HG03175 (cell line): ENCODE measurements around the gene KIF3C.
"Not testable (repeated sequence)": the region's sequence is repeated elsewhere in the genome, so short reads cannot be mapped to it uniquely, and the experiment has no call there.

Source experiments
- ATAC-seq: cut with Tn5 transposase; IDR thresholded peaks from one replicate; pipeline ENCODE4 v1.9.1; 2021; ENCODE audit warnings: mild to moderate bottlenecking, moderate library complexity; ENCODE audit not compliant: unreplicated experiment

KIF3C gene

DNA sequence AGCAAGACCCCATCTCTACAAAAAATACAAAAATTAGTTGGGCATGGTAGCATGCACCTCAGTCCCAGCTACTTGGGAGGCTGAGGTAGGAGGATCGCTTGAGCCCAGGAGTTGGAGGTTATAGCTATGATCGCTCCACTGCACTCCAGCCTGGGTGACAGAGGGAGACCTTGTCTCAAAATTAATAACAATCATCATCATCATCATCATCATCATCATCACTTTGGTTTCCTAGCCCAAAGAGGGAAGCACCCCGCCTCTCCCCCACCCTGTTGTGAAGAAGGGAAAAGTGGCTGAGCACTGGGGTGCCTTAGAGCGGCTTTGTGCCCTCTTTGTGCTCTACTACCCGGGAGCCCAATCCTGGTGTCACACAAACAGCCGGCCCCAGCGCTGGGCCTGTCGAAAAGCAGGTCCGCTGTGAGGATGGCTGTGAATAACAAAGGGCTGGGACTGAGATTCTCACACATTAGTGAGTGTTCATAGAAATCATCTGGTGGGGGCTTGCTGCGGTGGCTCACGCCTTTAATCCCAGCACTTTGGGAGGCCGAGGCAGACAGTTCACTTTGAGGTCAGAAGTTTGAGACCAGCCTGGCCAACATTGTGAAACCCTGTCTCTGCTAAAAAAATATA, 61.4 kb downstream of the KIF3C start:
- no peak for ATAC-seq

DNA sequence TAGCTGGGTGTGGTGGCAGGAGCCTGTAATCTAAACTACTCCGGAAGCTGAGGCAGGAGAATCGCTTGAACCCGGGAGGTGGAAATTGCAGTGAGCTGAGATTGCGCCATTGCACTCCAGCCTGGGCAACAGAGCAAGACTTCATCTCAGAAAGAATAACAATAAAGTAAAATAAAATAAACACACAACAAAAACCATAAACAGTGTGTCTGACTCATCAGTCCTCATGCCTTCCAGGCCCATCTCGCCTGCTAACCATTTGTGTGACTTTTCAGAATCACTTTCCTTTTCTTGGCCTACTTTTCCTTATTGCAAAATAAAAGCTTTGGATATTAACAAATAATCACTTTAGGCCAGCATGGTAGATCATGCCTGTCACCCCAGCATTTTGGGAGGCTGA, 62.0 kb downstream of the KIF3C start:
- no peak for ATAC-seq

DNA sequence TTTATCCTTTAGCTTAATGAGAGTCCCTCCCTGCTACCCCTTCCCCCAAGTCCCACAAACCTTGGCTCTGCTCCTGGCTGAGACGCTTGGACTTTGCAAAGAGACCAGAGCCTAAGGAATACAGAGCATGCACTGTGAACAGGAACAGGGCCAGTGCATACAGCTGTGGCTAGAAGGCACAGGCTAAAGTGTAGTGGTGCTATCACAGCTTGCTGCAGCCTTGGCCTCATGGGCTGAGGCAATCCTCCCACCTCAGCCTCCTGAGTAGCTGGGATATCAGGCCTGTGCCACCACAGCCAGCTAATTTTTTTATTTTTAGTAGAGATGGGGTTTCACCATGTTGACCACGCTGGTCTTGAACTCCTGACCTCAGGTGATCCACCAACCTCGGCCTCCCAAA, 64.5 kb downstream of the KIF3C start:
- no peak for ATAC-seq

DNA sequence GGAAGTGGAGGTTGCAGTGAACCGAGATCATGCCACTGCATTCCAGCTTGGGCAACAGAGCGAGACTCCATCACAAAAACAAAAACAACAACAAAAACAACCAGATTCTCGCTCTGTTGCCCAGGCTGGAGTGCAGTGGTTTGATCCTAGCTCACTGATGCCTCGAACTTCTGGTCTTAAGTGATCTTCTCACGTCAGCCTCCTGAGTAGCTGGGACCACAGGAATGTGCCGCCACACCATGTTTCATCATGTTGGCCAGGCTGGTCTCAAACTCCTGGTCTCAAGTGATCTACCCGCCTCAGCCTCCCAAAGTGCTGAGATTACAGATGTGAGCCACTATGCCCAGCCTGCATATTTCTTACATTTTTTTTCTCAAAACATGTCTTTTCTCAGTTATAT, 64.9 kb downstream of the KIF3C start:
- ATAC-seq = not testable (repeated sequence)

DNA sequence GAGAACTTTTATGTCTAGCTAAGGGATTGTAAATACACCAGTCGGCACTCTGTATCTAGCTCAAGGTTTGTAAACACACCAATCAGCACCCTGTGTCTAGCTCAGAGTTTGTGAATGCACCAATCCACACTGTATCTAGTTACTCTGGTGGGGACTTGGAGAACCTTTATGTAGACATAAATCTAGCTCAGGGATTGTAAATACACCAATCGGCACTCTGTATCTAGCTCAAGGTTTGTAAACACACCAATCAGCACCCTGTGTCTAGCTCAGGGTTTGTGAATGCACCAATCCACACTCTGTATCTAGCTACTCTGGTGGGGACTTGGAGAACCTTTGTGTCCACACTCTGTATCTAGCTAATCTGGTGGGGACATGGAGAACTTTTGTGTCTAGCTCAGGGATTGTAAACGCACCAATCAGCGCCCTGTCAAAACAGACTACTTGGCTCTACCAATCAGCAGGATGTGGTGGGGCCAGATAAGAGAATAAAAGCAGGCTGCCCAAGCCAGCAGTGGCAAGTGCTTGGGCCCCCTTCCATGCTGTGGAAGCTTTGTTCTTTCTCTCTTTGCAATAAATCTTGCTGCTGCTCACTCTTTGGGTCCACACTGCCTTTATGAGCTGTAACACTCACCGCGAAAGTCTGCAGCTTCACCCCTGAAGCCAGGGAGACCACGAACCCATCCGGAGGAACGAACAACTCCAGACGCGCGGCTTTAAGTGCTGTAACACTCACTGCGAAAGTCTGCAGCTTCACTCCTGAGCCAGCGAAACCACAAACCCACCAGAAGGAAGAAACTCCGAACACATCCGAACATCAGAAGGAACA, 66.1 kb downstream of the KIF3C start:
- not testable (repeated sequence) for ATAC-seq

DNA sequence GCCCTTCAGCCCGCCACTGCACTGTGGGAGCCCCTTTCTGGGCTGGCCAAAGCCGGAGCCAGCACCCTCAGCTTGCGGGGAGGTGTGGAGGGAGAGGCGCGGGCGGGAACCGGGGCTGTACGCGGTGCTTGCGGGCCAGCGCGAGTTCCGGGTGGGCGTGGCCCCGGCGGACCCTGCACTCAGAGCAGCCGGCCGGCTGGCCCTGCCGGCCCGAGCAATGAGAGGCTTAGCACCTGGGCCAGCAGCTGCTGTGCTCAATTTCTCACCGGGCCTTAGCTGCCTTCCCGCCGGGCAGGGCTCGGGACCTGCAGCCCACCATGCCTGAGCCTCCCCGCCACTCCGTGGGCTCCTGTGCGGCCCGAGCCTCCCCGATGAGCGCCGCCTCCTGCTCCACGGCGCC, 66.9 kb downstream of the KIF3C start:
- not testable (repeated sequence) for ATAC-seq

DNA sequence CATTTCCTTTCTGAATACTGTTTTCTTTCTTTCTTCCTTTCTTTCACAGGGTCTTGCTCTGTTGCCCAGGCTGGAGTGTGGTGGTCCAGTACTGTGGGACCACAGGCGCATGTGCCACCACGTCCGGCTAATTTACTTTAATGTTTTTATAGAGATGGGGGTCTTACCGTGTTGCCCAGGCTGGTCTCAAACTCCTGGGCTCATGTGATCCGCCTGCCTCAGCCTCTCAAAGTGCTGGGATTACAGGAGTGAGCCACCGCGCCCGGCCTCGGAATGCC, 68.7 kb downstream of the KIF3C start:
- not testable (repeated sequence) for ATAC-seq

DNA sequence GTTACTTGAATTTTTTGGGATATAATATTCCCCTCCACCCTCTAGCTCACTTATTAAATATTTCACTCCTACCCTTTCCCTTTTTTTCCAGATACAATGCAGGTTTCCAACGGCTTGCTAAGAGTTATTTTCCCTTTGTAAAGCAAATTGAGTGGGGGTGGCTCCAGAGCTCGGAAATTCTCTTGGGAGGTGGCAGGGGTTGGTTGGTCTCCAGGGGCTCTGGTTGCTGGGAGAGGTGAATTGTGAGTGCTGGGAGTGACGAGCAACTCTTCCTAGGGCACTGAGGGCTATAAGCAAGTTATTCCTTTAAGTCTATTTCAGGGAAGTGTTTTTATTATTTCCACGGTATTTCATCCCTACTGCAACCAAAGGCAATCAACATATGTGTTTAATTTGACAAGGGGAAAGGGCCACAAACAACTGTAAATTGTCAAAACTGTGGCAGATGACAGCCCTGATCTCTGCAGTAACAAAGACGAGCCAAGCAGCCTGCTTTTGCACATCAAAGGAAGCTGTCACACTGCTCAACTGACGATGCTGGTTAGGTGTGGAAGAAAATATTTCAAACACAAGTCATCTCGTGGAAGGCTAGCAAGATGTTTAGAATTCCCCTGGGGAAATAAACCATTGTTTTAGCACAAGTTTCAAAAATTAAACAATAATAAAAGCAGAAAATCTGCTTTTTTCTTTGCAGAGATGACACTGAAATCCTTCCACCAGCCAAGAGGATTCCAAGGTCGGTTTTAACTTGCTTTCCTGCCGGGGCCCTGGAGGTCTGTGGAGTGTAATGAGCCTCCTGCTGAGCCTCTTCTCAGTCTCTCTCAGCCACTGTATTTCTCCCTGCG, 69.2 kb downstream of the KIF3C start:
- no peak for ATAC-seq

DNA sequence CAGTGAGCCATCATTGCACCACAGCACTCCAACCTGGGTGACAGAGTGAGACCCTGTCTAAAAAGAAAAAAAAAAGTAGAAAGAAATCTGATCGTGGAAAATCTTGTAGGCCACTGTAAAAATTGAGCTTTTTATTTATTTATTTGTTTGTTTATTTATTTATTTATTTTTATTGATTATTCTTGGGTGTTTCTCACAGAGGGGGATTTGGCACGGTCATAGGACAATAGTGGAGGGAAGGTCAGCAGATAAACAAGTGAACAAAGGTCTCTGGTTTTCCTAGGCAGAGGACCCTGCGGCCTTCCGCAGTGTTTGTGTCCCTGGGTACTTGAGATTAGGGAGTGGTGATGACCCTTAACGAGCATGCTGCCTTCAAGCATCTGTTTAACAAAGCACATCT, 72.7 kb downstream of the KIF3C start:
- not testable (repeated sequence) for ATAC-seq

DNA sequence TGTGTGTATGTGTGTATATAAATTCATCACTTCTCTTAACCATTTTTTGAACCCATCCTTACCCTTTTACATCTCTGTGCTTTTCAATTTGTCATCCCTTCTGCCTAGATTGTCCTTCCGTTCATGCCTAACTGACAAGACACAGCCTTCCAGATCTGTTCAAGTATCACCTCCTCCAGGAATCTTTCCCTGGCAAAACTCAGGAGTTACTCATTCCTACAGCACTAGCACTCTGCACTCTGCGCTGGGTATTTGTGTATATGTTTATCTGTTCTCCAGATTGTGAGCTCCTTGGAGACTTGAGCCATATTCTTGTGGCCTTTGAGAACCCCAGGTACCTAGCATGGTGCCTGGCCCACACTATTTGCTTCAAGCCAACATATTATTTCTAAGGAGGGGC, 77.2 kb downstream of the KIF3C start:
- no peak for ATAC-seq

DNA sequence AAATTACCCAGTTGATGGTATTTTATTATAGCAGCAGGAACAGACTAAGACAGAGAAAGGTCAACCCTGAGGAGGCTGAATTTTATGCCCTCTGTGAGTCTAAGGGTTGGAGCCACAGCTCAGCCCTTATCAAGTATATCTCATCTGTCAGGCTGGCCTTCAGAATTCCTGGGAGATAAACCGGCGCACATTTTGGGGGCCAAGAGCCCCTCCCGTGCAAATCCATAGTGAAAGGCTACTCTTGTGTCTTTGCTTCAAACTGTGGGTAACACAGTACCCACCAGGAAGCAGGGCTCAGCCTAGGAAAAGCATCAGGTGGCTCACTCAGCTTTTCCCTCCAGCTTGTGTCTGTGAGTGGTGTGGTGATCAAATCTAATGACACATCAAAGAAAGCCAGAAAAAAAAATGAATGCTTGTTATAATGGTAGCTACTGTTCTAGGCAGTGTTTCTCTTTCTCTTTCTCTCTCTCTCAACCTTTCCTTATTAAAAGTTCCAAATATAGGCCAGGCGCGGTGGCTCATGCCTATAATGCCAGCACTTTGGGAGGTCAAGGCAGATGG, 79.0 kb downstream of the KIF3C start:
- ATAC-seq = no peak

DNA sequence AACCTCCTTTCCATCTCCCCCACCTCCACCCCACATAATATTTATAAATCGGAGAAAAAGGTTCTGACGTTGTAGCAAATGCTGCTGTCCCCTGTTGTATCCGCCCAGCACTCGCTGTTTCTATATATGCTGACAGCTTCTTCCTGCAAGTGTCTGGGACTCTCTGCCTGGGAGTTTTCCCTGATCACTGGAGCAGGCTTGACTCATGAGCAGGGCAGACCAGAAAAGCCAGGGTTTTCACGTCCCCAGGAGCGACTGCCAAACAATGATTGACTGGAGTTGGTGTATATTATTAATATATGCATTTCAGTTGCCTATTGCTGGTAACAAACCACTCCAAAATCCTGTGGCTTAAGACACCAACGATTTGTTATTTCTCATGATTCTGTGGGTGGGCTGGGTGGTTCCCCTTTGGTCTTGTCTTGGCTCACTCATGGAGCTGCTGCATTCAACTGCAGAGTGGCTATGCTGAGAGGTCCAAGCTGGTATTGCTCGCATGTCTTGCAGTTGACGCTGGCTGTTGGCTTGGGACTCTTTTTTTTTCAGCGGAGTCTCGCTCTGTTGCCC, 82.8 kb downstream of the KIF3C start:
- ATAC-seq = no peak

DNA sequence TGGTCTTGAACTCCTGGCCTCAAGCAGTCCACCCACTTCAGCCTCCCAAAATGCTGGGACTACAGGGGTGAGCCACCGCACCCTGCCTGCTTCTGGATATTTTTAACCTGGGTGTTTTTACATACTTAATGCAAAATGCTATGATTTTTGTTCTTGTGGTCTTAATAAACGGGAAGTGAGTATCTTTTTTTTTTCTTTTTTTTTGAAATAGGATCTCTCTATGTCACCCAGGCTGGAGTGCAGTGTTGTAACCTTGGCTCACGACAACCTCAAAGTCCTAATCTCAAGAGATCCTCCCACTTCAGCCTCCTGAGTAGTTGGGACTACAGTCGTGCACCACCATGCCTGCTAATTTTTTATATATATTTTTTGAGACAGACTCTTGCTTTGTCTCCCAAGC, 84.8 kb downstream of the KIF3C start:
- no peak for ATAC-seq

DNA sequence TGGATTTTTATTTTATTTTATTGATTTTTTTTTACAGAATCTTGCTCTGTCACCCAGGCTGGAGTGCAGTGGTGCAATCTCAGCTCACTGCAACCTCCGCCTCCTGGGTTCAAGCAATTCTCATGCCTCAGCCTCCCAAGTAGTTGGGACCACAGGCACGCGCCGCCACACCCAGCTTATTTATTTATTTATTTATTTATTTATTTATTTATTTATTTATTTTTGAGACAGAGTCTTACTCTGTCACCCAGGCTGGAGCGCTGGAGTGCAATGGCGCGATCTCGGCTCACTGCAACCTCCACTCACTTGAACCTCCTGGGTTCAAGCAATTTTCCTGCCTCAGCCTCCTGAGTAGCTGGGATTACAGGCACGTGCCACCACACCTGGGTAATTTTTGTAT, 86.0 kb downstream of the KIF3C start:
- not testable (repeated sequence) for ATAC-seq

DNA sequence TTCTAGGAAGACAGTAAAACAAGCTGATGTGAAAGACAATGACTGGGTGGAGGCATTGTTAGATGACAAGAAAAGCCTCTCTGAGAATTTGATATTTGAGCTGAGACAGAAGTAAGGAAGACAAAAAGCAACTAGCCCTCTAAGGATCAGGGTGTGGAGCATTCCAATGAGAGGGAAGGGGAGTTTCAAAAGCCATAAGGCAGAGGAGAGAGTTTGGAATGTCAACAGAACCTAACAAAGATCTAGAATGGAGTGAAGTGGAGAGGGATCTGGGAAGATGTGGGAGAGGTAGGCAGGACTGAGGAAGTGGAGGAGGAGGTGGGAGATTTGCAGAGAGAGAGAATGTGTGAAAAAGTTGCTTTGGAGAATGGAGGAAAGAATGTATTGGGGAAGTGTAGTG, 86.7 kb downstream of the KIF3C start:
- no peak for ATAC-seq

DNA sequence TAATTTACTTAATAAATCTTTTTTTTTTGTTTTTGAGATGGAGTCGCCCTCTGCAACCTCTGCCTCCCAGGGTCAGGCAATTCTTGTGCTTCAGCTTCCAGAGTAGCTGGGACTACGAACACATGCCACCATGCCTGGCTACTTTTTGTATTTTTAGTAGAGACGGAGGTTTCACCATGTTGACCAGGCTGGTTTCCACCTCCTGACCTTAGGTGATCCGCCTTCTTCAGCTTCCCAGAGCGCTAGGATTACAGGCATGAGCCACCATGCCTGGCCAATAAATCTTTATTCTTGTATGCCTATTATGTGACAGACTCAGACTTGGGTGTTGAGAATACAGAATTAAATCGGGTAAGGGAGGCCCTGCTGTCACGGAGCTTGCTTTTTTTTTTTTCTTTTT, 87.3 kb downstream of the KIF3C start:
- no peak for ATAC-seq

DNA sequence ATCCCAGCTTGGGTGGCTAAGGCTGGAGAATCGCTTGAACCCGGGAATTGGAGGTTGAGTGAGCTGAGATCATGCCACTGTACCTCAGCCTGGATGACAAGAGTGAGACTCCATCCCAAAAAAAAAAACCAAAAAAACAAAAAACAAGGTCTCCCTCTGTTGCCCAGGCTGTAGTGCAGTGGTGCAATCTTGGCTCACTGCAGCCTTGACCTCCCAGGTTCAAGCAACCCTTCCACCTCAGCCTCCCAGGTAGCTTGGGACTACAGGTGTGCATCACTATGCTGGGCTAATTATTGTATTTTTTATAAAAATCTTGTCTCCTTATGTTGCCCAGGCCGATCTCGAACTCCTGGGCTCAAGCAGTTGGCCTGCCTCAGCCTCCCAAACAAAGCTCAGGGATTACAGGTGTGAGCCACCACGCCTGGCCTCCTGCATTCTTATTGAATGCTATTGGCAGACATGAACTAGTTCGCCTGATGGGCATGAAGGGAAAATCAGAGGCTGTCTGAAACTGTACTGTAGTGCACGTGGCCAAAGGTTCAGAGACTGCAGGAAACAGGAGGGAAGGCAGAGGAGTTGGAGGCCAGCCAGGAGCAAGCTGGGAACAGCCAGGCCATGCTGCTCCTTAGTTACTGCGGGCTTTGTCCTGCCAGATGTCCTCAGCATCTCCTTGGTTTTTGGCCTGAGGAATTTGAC, 88.0 kb downstream of the KIF3C start:
- no peak for ATAC-seq

DNA sequence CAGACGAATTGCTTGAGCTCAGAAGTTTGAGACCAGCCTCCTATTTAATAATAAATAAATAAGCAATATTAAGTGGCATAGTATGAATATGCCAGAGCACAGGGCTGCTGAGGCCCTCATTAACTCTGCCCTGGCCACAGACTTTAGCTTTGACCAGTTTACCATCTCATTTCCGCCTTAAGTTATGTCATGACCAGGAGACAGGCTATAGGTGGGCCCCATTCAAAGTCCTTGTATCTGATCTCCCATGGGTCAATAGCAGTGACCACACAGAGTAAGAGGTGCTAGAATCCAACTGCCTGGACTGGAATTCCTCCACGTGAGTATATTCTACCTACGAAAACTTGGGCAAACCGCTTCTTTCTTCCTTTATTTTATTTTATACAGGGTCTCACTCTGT, 90.6 kb downstream of the KIF3C start:
- no peak for ATAC-seq

DNA sequence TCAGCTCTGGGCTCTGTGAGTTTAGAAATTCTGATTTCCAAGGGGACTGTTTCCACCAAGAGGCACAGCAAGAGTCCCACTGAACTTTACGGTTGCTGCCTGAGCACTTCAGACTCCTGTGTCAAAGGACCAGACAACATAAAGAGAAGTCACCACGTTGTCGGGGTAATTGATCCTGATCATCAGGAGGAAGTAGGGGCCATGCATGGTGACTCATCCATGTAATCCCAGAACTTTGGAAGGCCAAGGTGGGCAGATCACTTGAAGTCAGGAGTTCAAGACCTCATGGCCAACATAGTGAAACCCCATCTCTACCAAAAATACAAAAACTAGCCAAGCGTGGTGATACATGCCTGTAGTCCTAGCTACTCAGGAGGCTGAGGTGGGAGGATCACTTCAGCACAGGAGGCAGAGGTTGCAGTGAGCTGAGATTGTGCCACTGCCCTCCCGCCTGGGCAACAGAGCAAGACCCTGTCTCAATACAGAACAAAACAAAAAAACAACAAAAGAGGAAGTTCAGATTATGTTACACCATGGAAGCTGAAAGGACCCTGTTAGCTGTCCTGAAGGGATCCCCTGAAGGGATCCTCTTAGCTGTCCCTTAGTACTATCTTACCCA, 94.6 kb downstream of the KIF3C start:
- no peak for ATAC-seq

DNA sequence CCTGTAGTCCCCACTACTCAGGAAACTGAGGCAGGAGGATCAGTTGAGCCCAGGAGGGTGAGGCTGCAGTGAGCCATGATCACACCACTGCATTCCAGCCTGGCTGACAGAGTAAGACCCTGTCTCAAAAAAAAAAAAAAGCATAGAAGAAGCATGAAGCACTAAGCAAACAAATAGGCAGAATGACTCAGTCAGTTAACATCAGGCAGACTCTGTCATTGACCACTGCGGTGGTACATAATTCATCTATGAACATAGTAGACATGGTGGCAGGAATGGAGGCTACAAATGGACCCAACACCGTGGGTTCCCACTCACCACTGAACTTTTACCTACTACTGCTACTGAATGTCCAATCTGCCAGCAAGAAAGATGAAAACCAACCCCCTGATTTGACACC, 96.4 kb downstream of the KIF3C start:
- no peak for ATAC-seq
